ENCODE measurements around the gene MACROD2. TPM values are rescaled to one million over a fixed set of nuclear protein-coding genes. Genes with fewer than 3 reads are reported as not detected.

MACROD2 gene
- total RNA-seq, 4 donors from 2014 or later: 4.0 to 14.1 (median 10.4) TPM

GRCh38 chr20:14583413-14583812 is 588.1 kb downstream of the MACROD2 start:
- no peak for TF ChIP-seq CTCF (IDR thresholded peaks at IDR 0.05)
- TF ChIP-seq POLR2A (IDR thresholded peaks at IDR 0.05): no peak
- no peak for TF ChIP-seq EP300 (IDR thresholded peaks at IDR 0.05)
- peaks cover 0 to under 1% (median 0%) of the 10 kb centered on the region in 4 donors for H3K9me3 ChIP-seq
- H3K4me1 ChIP-seq: no peaks in the 10 kb centered on the region
- H3K27ac ChIP-seq: no peak overlapping the region
- no peaks in the 10 kb centered on the region for H3K27me3 ChIP-seq
- no peaks in the 10 kb centered on the region for H3K36me3 ChIP-seq
- H3K4me3 ChIP-seq: no peak overlapping the region
- 95 to 96% methylated on average over 1 of the region's 1 CpG for WGBS, 2 donors
- no peak for DNase-seq (ENCODE audit: low spot score in 2 of 2)

DNA sequence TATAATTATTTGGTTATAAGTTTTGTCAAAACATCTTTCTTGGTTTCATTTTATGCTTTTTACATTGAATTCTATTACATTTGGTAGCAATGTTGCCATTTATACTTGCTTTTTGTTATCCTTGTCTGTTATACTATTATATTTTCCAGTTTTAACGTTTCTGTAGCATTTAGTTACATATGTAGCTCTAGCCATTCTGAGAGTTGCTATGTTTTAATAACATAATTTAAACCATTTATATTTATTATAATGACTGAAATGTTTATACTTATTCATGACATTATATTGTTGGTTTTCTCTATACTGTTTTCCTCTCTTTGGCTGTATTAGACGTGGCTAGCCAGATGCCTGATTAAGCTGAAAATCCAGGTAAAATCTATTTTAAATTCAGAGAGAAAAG is 594.1 kb downstream of the MACROD2 start:
- Histone ChIP-seq H3K4me1 (no peaks in the 10 kb centered on the region), H3K36me3 (no peaks in the 10 kb centered on the region), H3K27ac (no peak overlapping the region), H3K4me3 (no peak overlapping the region), H3K9me3 (peaks cover 0 to 14% (median 4%) of the 10 kb centered on the region in 4 donors), H3K27me3 (no peaks in the 10 kb centered on the region)
- no peak for TF ChIP-seq CTCF (IDR thresholded peaks at IDR 0.05)
- no peak for TF ChIP-seq POLR2A (IDR thresholded peaks at IDR 0.05)
- no peak for TF ChIP-seq EP300 (IDR thresholded peaks at IDR 0.05)
- WGBS, 2 donors: 86 to 88% methylated on average over 2 of the region's 2 CpGs
- DNase-seq (ENCODE audit: low spot score in 2 of 2): no peak

GRCh38 chr20:14595051-14595450 is 599.7 kb downstream of the MACROD2 start:
- Histone ChIP-seq H3K4me3 (no peak overlapping the region), H3K27ac (no peak overlapping the region), H3K4me1 (no peaks in the 10 kb centered on the region), H3K27me3 (no peaks in the 10 kb centered on the region), H3K36me3 (no peaks in the 10 kb centered on the region), H3K9me3 (no peaks in the 10 kb centered on the region)
- DNase-seq (ENCODE audit: low spot score in 2 of 2): no peak
- 63 to 69% methylated on average over 8 of the region's 8 CpGs for WGBS, 2 donors
- no peak for TF ChIP-seq CTCF (IDR thresholded peaks at IDR 0.05)
- no peak for TF ChIP-seq POLR2A (IDR thresholded peaks at IDR 0.05)
- TF ChIP-seq EP300 (IDR thresholded peaks at IDR 0.05): no peak

- Histone ChIP-seq H3K27ac (no peak overlapping the region), H3K4me1 (no peaks in the 10 kb centered on the region), H3K4me3 (no peak overlapping the region), H3K27me3 (no peaks in the 10 kb centered on the region), H3K36me3 (no peaks in the 10 kb centered on the region), H3K9me3 (no peaks in the 10 kb centered on the region)
- no peak for DNase-seq (ENCODE audit: low spot score in 2 of 2)
- TF ChIP-seq POLR2A (IDR thresholded peaks at IDR 0.05) (no peak), EP300 (IDR thresholded peaks at IDR 0.05) (no peak), CTCF (IDR thresholded peaks at IDR 0.05) (no peak)
Observed at GRCh38 chr20:14597206-14597715, 601.9 kb downstream of the MACROD2 start.

DNA sequence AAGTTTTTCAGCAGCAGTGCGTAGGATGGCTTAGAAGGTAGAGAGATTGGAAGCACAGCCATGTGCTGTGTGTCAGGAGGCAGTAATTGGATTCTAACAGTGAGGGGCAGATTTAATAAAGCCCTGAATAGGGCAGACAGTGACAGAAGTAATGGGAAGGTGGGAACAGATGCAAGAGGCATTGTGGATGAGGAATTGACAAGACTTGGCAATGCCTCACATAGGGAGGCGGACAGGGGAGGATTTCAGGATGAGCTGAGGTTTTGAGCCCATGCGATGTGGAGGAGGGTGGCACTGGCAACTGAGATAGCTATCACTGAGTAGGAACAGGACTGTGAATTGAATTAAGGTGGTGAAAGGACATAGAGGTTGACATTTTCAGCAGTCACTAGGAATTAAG is 604.3 kb downstream of the MACROD2 start:
- WGBS, 2 donors: 83 to 97% methylated on average over 3 of the region's 3 CpGs
- TF ChIP-seq CTCF (IDR thresholded peaks at IDR 0.05) (no peak), EP300 (IDR thresholded peaks at IDR 0.05) (no peak), POLR2A (IDR thresholded peaks at IDR 0.05) (no peak)
- no peak overlapping the region for H3K27ac ChIP-seq
- H3K4me3 ChIP-seq: no peak overlapping the region
- no peaks in the 10 kb centered on the region for H3K36me3 ChIP-seq
- H3K4me1 ChIP-seq: no peaks in the 10 kb centered on the region
- DNase-seq (ENCODE audit: low spot score in 2 of 2): no peak
- no peaks in the 10 kb centered on the region for H3K9me3 ChIP-seq
- no peaks in the 10 kb centered on the region for H3K27me3 ChIP-seq

Measured in tibial nerve (tissue), 4 donors.